Fibroblast of upper back skin (primary cell): Measurements from ENCODE around the gene MBD2.

Source experiments
- DNase-seq: peaks from one replicate; pipeline ENCODE4 v3.0.0-alpha.2; 2013

The MBD2 gene

GRCh38 chr18:54224379-54225014 is at the start of gene MBD2:
Gene MBD2, minus strand, starts transcription at chr18:54224669. Its CDS starts 110 bp downstream, at chr18:54224559.
- peak; percentile 96 for DNase-seq

- peak; percentile 36 for DNase-seq
Observed at GRCh38 chr18:54269893-54270844, 45.7 kb upstream of the MBD2 start.

- DNase-seq = no peak
Observed at GRCh38 chr18:54268751-54269150, 44.3 kb upstream of the MBD2 start.

- DNase-seq = no peak
Observed at GRCh38 chr18:54267701-54268100, 43.2 kb upstream of the MBD2 start.

DNA sequence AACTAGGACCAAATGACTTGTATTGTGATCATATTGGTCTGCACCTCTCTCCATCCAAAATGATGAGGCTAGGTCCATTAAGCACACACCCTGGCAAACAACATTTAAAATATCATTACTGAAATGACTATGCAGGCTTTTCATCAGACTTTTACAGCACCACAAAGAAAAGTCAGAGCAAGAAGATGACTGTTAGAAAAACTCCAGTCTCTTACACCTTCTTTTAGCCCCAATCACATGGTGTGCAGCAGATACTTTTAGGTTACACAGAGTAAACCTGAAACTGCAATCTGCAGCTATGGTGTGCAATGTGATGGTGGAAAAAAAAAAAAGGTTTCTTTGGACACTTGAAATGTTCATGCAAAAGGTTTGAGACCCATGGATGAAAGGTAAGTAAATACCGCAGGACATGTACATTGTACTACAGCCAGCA is 39.5 kb upstream of the MBD2 start:
- no peak for DNase-seq

- DNase-seq = no peak
Observed at GRCh38 chr18:54261894-54262293, 37.4 kb upstream of the MBD2 start.

DNA sequence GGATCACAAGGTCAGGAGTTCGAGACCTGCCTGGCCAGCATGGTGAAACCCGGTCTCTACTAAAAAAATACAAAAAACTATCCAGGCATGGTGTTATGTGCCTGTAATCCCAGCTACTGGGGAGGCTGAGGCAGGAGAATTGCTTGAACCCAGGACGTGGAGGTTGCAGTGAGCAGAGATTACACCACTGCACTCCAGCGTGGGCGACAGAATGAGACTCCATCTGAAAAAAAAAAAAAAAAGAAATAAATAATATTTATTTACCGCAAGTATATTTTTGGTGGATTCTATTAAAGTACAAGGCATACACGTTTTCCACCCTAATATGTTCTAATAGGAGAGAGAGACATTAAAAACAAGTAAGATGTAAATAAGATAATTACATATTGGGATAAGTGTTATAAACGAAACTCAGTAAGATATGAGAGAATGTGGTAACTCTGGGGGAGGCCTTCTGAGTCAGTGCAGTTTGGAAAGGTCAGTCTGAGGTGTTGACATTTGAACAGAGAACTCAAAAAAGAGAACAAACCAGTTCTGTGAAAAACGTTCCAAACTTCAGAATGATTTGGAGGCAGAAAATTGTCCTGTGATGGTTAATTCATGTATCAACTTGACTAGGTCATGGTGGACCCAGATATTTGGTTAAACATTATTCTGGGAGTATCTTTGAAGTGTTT is 36.1 kb upstream of the MBD2 start:
- no peak for DNase-seq

- DNase-seq = peak; percentile 31
Observed at GRCh38 chr18:54257818-54258217, 33.3 kb upstream of the MBD2 start.

DNA sequence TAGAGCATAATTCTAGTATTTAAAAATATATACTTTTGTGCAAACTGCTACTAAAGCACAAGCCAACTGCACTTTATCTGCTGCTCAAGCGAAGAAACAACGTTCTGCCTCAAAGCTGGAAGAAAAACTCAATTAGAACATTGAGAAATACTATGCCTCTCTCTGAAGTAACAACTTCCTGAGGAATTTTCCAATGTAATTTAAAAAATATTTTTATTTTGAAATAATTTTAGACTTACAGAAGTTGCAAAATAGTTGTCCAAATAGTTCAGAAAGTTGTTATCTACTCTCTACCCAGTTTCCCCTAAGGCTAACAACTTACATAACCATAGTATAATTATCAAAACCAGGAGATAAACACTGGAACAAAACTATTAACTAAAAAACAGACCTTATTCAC is 32.5 kb upstream of the MBD2 start:
- DNase-seq = no peak

DNA sequence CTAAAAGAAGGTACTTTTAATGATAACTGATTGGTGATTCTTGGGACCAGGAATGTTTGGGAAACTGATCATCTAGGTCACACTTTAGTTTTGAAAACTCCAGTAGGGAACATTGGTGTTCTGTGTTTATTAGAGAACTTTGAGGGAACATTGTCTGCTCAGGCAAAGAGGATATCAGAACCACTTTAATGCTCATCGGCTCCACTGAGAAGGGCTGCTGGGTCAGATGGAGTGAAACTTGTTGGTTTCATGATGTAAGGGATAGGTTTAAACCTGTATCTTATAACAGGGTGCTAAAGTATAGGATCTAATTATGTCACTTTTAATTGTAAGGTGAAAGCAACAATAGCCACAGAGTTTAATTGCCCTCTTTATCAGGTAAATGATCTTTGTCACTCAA is 30.7 kb upstream of the MBD2 start:
- DNase-seq = no peak

DNA sequence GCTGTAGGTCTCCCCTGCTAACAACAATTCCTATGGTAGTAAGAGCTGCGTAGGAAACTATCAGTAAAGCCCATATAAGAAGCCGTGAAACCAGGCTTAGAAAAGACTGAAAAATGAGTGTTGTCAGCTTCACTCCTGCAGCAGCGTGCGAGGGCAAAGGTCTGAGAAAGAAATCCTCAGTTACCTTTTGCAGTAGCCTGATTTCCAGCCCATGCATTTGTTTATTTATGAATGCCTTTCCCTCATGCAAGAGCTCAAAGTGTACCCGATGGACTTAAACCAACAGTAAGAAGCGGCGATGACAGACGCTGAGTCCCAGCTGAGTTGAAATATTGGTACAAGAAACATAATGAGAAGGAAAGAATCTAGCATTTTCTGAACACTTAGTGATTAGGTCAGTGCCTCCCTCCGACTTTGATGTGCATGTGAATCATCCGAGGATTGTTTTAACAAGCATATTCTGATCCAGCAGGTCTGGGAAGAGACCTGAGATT is 29.8 kb upstream of the MBD2 start:
- peak; percentile 54 for DNase-seq

GRCh38 chr18:54251606-54252390 is 27.3 kb upstream of the MBD2 start:
- DNase-seq = no peak

DNA sequence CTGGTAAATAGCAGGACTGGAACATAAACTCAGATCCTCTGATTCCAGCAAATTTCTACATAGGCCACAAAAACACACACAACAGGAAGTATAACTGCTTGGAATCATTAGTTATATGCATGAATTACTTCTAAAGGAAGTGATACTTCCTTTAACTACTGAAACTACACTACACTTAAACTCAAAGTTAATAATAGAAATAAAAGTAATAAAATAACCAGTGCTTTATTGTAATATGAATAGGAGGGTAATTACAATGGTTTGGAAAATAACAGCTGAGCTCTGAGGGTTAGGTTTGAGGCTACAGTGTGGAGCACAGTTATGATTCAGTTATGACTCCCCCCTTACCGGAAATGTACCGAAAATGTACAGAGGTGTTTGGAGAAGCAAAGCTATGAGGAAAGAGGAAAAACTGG is 26.4 kb upstream of the MBD2 start:
- DNase-seq = no peak

DNA sequence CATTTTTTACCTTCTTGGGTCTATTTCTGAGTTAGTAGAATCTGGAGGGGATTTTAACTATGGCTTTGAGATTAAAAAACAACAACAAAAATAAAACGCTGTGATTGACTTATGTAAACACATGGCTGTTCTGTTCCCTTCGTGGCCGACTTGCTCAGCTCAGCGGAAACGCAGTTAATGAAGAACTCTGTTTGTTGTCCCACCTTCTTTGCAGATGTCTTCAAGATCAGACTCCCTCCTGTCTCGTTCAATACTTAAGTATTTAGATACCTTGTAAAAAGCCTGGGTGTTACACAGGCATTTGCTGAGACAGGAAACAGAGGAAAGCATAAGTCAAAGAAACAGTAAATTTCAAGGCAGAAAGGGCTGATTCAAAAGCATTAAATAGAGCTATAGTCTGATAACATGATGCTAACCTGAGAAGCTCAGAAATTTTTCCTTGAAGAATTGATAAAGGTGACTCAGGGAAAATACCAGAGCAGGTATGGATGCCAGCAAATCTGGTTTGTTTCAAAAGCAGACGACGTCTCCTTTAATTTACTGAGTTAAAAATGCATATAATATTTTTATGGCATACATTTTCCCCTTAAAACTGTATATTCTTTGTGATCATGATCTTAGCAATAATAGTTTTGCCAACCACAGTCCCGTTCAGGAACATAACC is 23.2 kb upstream of the MBD2 start:
- DNase-seq = no peak

GRCh38 chr18:54242327-54242726 is 17.9 kb upstream of the MBD2 start:
- DNase-seq = no peak

DNA sequence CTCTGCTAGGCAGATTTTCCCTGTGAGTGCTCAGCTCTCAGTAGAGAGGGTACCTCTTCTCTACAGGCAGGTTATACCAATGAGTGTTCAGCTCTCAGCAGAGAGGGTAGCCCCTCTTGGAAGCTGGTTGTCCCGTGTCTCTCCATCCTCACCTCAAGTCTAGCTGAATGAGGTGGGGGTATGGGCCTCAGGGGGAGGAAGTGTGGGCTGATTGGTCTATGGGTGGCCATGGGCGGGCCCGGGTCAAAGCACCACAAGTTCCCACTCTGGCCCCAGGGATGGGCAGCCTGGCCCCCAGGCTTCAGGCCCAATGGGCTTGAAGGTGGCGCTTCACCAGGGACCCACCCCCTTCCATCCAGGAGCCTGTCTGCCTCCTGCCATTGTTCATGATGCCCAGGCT is 17.0 kb upstream of the MBD2 start:
- DNase-seq = no peak

GRCh38 chr18:54240629-54241107 is 16.2 kb upstream of the MBD2 start:
- no peak for DNase-seq

DNA sequence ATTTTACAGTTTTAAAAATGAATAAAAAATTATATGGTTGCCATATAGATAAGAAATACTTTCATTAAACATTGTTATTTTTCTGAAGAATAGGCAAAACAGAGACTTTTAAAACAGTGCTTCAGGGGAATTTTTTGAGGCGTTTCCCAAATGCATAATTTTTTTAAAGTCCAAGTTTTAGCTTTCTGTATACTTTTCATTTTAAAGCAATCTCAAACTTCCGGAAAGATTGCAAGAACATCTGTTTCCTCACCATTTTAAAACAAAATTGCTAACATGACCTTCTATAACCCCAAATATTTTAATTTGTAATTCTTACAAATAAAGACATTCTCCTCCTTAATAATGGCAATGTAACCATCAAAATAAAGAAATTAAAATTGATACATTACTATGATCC is 15.1 kb upstream of the MBD2 start:
- no peak for DNase-seq

GRCh38 chr18:54239091-54239490 is 14.6 kb upstream of the MBD2 start:
- no peak for DNase-seq

DNA sequence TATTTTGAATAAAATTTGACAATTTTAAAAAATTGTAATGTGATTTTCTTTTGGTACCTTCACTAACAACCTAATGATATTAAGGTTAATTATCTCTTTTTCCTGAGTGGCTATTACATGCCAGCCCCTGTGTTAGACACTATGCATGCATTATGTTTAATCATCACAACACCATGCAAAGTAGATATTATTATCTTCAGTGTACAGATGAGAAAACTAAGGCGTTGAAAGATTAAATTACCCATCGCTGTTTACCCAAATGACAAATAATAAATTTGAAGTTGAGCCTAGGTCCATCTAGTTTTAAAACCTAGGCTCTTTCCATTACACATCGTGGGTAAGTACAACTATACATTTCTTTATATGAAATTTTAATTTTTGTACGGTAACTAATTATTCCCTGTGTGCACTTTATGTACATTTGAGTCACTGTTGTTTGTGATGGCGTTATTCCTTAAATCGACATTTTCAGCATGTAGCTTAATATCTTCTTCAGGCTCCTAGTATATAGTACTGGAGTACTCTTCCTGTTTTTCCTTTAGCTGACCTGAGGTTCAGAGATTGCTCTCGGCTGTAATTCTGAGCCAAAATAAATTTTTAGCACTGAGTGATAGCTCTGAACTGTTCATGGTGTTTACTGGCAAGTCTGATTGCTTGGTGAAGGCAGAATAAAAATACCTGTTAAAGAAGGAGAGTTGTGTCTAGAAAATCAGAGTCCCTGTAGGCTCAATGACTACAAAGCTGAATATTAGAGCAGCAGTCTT is 13.9 kb upstream of the MBD2 start:
- no peak for DNase-seq

GRCh38 chr18:54235871-54236270 is 11.4 kb upstream of the MBD2 start:
- DNase-seq = no peak
